Activated CD8-positive, alpha-beta memory T cell treated with anti-CD3 and anti-CD28 coated beads for 24 hours (primary cell): Measurements from ENCODE around the gene OR2T1.
"Not testable (repeated sequence)": the region's sequence is repeated elsewhere in the genome, so short reads cannot be mapped to it uniquely, and the experiment has no call there.

Experiments
- DNase-seq: peaks from one replicate; pipeline ENCODE4 v3.0.0-alpha.2; 2020

The OR2T1 gene

DNA sequence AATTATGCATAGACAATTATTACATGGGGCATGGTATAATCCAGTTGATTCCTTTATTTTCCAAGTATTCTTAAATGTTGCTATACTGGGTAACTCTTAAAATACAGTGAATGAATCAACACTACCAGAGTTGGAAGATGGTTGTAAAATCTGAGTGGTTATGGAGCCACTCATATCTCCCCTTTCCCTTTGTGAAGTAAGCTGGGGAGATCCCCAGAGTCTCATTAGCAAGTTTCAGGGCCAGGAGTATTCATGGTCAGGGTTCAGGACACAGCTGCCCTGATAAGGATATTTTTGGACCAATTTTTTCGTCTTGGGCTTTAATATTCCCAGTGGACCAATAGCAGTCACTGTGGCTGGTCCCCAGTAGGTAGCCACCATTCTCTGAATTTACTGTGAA is 35.8 kb downstream of the OR2T1 start:
- not testable (repeated sequence) for DNase-seq

DNA sequence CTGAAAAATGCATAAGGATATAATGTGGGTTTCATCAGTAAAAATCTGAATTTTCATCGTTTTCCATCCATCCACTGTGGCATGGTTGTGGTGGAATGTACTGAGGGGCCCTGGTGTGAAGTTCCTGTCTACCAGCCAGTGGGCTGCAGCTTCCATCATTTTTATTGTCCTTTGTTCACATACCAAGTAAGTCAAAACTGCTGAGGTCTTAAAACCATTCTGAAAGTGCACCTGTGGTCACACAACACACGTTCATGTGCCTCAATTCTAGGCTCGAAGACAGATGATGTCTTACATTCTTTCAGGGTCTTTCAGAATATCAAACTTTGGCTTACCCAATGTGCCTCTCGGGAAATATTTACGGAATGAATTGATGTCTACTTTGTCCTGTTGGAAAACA is 36.4 kb downstream of the OR2T1 start:
- not testable (repeated sequence) for DNase-seq

DNA sequence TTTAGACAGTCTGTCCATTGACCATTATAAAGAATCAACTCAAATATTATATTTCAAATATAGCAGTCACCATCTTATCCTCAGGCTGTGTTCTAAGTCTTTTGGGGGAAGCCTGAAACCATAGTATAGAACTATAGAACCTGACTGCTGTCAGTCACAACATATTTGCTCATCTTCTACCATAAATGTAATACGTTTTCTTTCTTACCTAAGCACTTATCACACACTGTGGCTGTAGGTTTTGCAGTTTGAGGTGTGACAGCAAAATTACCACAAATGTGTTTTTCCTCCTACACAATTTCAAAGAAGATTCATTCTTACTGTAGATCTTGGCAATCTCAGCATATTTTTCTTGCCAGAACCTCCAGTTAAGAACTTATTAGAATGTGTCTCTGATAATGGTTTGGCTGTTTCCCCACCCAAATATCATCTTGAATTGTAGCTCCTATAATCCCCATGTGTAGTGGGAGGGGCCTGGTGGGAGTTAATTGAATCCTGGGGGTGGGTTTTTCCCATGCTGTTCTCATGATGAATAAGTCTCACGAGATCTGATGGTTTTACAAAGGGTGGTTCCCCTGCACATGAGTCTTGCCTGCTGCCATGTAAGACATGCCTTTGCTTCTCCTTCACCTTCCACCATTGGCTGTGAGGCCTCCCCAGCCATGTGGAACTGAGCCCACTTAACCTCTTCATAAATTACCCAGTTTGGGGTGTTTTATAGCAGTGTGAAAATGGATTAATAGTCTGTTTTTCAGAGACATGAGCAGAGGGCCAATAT is 39.8 kb downstream of the OR2T1 start:
- DNase-seq: not testable (repeated sequence)

DNA sequence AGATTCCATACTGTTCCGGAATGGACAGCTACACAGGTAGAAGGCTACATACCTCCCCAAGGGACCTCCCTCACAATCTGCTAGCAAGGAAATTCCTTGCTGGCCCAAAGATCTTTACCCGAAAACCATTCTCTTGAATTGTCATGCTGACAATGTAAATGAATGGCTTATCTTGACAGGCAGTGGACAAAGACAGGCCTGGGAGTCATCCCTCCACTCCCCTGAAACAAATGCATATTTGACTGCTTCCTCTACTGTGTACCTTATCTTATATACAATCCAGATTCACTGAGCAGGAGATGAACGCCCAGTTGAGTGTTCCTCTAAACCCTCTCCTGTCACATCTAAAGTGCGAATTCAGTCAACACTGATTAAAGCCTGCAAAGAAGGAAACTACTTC is 41.8 kb downstream of the OR2T1 start:
- DNase-seq: not testable (repeated sequence)

DNA sequence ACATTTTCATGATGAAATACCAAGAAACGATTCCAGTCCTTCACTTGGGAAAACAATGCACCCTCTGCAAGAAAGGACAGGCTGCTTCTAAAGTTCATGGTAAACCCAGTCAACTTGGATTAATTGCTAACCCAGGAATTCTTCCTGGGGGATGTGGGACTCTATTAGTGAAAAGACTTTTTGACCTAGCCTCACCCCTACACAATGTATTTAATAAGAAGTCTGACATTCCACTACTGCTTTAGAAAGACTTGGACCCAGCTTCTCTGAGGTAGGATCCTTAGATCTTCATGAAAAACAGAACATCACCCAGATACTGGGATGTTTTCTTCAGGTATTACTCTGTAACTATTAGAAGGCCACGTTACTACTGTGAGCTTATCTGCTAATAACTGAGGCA is 42.6 kb downstream of the OR2T1 start, which contains the start of gene OR2T2:
TSS of gene OR2T2 (plus strand) at position 239 of the 400 bp plus-strand sequence. CDS start 7,161 bp downstream, outside the sequence.
- DNase-seq: not testable (repeated sequence)

DNA sequence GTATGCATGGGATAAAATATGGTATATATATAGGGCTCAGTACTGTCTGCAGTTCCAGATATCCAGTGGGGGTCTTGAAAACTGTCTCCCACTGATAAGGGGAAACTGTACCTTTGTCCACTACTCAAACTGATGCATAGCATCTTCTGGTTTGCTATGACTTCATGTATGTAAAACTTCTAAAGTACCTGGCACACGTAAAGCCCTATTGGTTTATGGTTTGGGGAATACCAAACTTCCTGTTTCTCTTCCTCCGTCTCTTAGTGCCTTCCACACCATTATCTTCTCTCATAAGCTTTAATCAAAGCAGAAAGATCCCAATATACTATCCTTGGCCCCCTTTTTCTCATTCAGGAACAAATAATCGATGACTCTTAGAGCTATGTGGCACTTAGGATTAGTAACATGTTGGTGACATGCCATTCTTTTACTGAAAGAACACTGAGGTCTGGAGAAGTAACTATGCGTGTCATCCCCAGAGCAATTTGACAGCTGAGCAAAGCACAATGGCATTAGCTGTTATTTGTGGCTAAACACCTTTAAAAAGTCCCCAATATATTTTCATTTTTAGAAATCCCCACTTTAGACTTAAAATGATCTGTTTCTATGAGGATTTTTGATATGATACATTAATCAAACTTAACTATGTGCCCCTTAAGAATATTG is 45.7 kb downstream of the OR2T1 start:
- DNase-seq: not testable (repeated sequence)

DNA sequence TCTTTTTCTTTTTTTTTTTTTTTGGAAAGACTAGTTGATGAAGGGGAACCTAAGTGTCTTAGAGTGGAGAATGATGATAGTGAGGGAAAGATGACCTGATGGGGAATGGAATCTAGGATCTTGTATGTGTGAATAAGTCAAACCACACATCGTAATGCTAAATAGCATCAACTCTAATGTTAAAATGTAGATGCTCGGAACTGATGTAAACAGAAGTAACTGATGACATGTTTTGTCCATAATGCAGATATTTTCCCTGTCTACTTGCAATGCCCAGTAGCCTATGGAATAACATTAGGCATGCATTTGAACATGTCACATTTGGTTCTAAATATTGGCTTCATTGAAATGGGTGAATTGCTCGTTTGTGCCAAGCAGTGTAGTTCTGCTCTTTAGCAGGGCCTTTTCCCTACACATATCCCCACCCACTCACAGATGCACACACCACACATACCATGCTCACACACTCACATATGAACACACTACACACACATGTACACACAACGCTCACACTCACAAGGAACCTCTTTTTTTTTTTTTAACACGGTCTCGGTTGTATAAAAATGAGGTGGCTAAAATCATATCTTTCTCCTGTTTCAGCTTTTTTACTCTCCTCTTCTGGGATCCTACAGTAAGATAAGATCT is 47.1 kb downstream of the OR2T1 start:
- not testable (repeated sequence) for DNase-seq

DNA sequence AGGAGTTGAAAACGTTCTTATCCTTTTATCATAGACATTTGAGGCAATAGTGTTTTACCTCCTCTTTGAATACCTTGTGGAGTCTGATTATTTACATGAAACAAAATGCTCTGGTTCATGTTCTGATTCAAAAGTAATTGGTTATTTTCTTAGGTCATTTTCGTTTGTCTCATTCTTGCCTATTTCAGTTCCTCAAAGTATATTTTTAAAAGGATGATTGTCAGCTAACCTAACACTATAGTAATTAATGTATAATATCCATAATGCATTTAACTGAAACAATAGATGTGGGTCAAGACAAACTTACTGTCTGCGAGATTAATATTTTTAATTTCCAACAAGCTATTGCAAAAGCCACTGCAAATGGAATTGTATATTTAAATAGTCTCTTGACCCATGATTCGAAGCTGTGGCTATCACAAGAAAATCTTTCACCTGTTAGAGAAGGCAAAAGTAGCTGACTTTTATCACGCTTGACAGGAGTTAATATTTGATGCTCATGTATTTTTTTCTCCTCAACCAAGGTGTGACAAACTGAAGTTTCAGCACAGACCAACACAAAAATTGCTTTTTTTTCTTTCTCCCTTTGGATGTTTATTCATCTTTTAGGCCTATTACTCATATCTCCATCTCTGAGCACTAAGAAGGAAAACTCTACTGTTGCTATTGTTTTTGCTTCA is 47.8 kb downstream of the OR2T1 start:
- not testable (repeated sequence) for DNase-seq

DNA sequence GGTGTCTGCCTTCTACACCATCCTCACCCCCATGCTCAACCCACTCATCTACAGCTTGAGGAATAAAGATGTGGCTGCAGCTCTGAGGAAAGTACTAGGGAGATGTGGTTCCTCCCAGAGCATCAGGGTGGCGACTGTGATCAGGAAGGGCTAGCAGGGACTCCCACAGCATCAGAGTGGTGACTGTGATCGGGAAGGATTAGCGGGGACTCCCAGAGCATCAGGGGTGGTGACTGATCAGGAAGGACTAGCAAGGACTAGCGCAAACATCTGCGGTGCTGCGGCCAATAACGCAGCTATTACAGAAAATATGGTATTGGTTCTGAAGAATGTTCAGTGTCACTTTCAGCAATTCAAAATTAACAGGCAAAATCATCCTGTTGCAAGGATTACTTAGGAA is 50.8 kb downstream of the OR2T1 start:
- DNase-seq: not testable (repeated sequence)

DNA sequence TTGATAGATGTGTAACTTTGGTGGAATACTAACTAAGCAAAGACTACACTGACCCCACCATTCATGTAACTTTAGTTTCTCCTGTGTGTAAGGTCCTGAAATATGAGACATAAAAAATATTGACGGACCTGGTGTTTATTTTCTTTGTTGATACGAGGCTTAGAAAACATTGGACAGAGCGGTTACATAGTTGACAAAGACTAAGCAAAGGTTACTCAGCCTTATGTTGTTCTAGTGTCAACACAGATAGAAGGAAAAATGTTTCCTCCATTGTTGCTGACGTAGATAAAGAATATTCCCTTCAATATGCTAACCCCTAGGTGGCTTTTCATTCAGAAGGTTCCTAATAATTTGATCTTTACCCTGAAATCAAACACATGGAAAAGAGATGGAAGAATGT is 52.2 kb downstream of the OR2T1 start:
- DNase-seq: not testable (repeated sequence)

DNA sequence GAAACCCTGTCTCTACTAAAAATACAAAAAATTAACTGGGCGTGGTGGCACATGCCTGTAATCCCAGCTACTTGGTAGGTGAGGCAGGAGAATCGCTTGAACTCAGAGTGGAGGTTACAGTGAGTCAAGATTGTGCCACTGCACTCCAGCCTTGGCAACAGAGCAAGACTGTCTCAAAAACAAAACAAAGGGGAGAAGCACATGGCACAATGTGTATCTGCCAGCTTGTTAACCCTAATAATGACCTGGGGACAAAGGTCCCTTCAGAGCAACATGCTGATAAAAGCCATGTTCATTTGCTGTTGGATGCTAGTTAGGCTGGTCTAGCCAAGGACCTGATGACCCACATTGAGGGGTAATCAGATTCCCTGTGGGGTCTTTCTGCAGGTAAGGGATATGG is 53.8 kb downstream of the OR2T1 start:
- DNase-seq: not testable (repeated sequence)
